Skin epidermis (tissue), 12 donors: ENCODE results near the gene KIF3C.
"Not testable (repeated sequence)": the region's sequence is repeated elsewhere in the genome, so short reads cannot be mapped to it uniquely, and the experiment has no call there.

ENCODE experiments used
- H3K27ac ChIP-seq, 21 experiments: fragments of 200-600 bp; sonication (generic) in 11 of 21; one replicate each; pipeline ENCODE4 v1.5.0; 2020; ENCODE audit warnings: mild to moderate bottlenecking in 3 of 21, inconsistent platforms in 2 of 21, moderate library complexity in 2 of 21
- H3K4me3 ChIP-seq, 7 experiments: fragments of 200-600 bp; sonication (generic) in 2 of 7; one replicate each; pipeline ENCODE4 v1.5.0; 2020; ENCODE audit warnings: inconsistent platforms in 2 of 7, mild to moderate bottlenecking in 2 of 7, moderate library complexity in 1 of 7

The KIF3C gene

DNA sequence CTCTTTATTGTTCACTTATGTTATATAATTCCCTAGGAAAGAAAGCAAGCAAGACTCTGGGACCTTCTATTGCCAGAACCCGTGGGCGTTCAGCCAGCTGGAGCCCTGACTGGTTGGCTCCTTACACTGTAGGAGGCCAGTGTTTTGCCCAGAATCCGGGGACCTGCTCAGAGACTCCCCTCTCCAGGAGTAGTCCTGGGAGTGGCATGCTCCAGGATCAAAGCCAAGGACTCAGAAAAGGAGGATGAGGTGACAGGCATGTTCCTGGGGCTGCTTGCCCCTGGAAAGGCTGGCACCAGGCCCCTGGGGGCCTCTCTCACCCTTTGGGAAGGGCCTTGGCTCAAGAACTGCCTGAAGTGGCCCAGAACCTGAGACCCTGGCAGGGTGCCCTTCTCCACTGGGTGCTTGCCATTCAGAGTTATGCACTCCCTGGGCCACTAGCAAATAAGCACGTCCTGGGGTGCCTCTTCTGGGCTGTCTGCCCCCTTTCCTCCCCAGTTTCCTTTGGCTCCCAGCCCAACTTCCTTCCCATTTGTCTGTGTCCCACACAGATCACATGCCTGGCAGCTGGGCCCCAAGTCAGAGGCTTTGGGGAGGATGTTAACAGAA lies 19.6 kb upstream of the KIF3C start:
- H3K27ac ChIP-seq: peak overlapping the region; percentile 13 to 85 (median 76)
- no peak overlapping the region for H3K4me3 ChIP-seq

DNA sequence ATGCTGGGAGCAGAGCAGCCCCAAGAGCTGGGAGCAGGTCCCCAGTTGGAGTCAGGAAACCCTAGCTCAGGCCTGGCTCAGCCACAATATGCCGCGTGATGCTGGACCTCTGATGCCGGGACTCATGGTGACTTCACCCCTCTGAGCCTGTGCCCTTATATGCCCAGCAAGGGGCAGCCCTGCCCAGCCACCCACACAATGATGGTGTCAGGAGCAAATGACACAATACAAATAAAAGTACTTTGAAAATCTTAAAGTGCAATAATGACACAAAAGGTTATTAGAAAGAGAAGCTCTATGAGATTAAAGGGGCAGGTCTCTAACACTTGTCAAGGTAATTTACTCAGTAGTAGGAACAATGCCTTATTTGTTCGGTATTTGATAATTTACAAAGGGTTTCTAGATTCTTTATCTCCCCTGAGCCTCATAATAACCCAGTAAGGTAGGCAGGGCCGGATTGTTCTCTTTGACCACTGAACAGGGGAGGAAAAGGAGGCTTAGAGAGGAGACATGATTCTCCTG lies 18.3 kb upstream of the KIF3C start:
- H3K27ac ChIP-seq: peak overlapping the region in 15 of 21 experiments; percentile 15 to 85 (median 78)
- H3K4me3 ChIP-seq: no peak overlapping the region

DNA sequence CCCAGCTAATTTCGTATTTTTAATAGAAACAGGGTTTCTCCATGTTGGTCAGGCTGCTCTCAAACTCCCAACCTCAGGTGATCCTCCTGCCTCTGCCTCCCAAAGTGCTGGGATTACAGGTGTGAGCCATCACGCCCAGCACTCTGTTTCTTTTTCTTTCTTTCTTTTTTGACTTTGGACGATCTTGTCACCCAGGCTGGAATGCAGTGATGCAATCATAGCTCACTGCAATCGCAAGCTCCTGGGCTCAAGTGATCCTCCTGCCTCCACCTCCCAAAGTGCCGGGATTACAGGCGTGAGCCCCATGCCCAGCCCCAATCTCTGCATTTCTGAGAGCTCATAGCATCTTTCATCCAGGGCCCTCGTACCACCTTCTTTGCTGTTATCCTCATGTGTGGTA lies 17.1 kb upstream of the KIF3C start:
- peak overlapping the region in 2 of 21 experiments; percentile 1 to 15 for H3K27ac ChIP-seq
- not testable (repeated sequence) for H3K4me3 ChIP-seq

DNA sequence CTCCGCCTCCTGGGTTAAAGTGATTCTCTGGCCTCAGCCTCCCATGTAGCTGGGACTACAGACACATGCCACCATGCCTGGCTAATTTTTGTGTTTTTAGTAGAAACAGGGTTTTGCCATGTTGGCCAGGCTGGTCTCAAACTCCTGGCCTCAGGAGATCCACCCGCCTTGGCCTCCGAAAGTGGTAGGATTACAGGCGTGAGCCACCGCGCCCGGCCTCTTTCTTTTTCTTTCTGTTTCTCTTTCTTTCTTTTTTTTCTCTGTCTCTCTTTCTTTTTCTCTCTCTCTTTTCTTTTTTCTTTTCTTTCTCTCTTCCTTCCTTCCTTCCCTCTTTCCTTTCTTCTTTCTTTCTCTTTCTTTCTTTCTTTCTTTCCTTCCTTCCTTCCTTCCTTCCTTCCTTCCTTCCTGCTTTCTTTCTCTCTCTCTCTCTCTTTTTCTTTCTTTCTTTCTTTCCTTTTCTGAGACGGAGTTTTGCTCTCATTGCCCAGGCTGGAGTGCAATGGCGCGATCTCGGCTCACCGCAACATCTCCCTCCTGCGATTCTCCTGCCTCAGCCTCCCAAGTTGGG lies 16.6 kb upstream of the KIF3C start:
- peak overlapping the region in 1 of 21 experiments; percentile 15 for H3K27ac ChIP-seq
- H3K4me3 ChIP-seq: not testable (repeated sequence)

DNA sequence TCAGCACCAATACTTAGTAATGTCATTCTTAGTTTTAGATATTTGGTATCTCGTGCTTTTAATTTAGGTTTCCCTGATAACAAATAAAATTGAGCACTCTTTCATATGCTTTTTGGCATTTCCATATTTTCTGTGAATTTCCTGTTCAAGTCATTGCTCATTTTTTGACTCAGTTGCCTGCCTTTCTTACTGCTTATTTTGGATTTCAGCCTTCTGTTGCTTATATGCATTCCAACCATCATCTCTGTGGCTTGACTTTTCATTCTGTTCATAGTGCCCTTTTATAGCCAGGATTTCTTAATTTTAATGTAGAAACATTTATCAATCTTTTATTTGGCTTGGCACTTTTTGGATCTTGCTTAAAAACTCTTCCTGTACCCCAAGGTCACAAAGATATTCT lies 14.5 kb upstream of the KIF3C start:
- H3K27ac ChIP-seq: no peak overlapping the region
- no peak overlapping the region for H3K4me3 ChIP-seq

DNA sequence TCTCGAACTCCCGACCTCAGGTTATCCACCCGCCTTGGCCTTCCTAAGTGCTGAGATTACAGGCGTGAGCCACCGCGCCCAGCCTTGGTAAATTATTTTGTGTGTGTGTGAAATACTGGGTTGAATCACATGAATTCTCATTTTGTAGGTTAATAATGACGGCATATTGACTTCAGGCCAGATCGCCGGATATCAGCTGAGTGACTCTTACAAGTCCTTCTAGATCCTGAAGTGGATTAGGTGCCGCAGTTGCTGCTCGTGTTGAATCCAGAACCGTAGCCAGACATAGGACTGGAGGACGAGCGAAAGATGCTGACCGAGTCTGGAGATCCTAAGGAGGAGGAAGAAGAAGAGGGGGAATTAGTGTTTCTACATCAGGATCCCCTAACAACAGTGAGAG lies 12.2 kb upstream of the KIF3C start:
- no peak overlapping the region for H3K4me3 ChIP-seq
- no peak overlapping the region for H3K27ac ChIP-seq

DNA sequence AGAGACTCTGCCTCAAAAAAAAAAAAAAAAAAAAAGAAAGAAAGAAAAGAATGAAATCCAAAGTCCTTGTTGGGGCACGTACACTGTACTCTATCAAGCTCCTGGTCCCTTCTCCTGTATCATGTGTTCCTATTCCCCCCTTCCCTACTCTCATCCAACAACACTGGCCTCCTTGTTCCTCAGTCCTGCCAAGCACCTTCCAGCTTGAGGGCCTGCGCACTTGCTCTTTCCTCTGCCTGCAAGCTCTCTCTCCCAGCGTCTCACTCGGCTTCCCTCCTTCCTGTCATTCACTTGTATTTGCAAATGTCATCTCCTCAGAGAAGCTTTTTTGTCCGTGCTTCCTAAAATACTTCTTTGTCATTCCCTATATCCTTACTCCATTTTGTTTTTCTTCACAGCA lies 10.8 kb upstream of the KIF3C start:
- Histone ChIP-seq H3K4me3 (no peak overlapping the region), H3K27ac (no peak overlapping the region)

DNA sequence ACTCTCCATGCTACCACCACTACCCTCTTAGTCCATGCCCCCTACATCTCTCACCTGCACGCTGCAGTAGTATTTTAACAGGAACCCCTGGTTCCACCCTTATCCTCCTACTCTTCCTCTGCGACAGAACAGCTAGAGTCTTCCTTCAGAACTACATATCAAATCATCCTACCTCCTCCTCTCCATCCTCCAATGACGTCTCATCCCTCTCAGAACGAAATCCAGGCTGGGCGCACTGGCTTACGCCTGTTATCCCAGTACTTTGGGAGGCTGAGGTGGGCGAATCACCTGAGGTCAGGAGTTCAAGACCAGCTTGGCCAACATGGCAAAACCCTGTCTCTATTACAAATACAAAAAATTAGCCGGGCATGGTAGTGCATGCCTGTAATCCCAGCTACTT lies 10.3 kb upstream of the KIF3C start:
- peak overlapping the region in 4 of 21 experiments; percentile 12 to 70 (median 33) for H3K27ac ChIP-seq

DNA sequence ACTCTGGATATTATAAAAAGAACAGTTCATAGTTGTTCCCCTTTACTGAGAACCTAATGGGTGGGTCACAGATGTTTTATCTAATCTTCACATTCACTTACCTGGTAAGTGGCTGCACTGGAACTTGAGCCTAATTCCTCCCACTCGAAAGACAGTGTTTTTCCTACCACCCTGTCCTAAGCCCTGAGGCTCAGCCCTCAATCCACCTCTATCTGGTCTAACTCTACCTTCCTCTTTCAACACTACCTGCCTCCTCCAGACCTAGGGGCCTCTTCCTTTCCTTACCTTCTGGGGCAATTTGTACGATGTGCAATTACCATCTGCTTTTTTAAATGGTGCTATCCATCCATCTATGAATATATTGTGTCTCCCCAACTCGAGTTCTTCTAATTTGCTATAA lies 9.7 kb upstream of the KIF3C start:
- Histone ChIP-seq H3K4me3 (no peak overlapping the region), H3K27ac (peak overlapping the region in 13 of 21 experiments; percentile 4 to 70 (median 28))

More for the DNA sequence above, 10.3 kb upstream of the KIF3C start:
- no peak overlapping the region for H3K4me3 ChIP-seq

DNA sequence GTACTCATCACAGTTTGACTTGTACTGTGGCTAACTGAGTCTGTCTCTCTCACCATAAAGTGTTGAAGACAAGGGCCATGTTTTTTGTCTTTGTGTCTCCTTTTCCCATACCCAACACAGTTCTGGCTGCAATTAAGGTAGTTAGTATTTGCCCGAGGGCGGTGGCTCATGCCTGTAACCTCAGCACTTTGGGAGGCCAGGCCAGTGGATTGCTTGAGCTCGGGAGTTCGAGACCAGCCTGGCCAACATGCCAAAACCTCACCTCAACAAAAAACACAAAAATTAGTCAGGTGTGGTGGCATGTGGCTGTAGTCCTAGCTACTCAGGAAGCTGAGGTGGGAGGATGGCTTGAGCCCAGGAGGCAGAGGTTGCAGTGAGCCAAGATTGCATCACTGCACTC lies 6.9 kb upstream of the KIF3C start:
- no peak overlapping the region for H3K27ac ChIP-seq
- no peak overlapping the region for H3K4me3 ChIP-seq

DNA sequence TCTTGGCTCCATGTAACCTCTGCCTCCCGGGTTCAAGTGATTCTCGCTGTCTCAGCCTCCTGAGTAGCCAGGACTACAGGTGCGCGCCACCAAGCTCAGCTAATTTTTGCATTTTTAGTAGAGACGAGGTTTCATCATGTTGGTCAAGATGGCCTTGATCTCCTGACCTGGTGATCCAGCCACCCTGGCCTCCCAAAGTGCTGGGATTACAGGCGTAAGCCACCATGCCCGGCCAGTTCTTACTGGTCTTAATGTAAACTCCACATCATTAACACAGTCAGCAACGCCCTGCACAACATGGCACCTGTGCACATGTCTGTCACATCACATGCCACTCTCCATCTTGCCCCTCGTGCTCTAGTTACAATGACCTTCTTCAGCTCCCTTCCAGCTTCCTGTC lies 5.8 kb upstream of the KIF3C start:
- Histone ChIP-seq H3K4me3 (no peak overlapping the region), H3K27ac (no peak overlapping the region)

DNA sequence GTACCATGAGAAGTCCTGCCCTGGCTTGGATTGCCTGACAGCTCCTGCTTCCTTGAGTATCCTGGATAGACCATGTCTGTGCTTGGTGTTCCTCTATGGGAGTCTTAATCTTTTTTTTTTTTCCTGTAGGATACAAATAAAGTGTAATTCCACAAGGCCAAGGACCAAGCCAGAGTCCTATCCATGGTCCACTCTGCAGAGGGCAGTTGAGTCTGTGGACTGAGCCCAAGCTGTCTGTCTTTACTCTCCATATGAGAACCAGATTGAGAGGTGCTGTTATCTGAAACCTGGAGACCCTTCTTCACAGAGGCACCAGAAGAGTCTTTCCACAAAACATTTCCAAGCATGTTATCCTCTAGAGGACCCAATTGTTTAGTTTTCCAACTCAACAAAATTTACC lies 1.4 kb upstream of the KIF3C start:
- H3K27ac ChIP-seq: no peak overlapping the region
- no peak overlapping the region for H3K4me3 ChIP-seq

DNA sequence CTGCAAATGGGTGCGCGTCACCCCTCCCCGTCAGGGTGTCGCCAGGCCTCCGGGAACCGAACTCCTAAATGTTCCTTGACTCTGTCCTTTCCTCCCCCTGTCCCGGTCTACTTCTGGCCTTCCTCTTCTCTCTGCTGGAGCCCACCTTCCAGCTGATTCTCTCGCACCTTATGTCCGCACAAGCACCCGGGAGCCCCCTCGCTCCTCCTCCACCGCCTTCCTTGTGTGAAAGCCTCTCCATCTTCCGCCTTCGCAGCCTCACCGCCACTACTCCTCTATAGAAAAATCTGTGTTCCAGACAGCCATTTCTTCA lies 627 bp upstream of the KIF3C start:
- Histone ChIP-seq H3K4me3 (peak overlapping the region; percentile 66 to 83 (median 74)), H3K27ac (peak overlapping the region in 9 of 21 experiments; percentile 44 to 85 (median 65))

DNA sequence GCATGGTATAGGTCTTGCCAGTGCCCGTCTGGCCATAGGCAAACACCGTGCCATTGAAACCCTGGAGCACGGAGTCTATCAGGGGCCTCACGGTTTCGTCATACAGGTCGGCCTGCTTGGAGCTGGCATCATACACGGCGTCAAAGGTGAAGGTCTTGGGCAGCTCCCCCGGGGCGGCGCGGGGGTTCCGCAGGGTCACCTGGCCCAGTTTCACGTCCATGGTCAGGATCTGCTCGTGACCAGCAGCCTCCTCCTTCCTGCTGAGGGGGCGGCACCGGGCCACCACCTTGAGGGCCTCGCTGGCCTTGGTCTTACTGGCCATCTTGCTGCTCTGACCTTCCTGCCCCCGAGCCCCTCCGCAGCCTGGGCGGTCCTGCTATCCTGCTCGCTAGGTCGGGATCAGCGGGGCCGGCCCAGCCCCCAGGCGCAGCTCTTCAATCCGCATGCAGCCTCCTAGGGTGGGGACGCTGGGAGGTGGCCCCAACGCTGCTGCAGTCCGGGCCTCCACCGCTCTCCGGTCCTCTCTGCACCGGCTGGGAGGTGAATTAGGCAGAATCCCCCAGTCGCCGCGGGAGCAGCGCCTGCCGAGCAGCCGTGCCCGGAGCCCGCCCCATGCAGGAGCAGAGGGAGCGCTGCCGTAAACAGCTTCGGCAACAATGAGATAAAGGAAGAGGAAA lies 563 bp downstream of the KIF3C start:
- H3K27ac ChIP-seq: peak overlapping the region in 19 of 21 experiments; percentile 25 to 85 (median 64)
- H3K4me3 ChIP-seq: peak overlapping the region; percentile 66 to 83 (median 74)

DNA sequence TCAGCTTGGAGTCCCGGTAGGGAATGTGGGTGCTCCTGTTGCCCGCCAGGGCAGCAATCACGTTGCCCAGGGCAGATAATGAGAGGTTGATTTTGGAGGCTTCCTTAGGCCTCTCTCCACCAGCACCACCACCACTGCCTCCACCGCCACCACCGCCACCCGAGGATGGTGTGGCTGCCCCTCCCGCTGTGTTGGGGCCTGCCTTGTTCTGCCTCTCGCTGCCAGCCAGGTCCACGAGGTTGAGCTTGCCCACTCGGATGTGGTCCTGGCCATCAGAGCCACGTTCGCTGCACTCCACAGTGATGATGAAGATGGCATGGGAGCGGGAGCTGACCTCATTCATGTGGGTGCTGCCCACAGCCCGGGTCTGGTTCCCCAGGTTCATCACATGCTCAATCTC lies 1.3 kb downstream of the KIF3C start:
- H3K4me3 ChIP-seq: peak overlapping the region in 1 of 7 experiments; percentile 81
- no peak overlapping the region for H3K27ac ChIP-seq

DNA sequence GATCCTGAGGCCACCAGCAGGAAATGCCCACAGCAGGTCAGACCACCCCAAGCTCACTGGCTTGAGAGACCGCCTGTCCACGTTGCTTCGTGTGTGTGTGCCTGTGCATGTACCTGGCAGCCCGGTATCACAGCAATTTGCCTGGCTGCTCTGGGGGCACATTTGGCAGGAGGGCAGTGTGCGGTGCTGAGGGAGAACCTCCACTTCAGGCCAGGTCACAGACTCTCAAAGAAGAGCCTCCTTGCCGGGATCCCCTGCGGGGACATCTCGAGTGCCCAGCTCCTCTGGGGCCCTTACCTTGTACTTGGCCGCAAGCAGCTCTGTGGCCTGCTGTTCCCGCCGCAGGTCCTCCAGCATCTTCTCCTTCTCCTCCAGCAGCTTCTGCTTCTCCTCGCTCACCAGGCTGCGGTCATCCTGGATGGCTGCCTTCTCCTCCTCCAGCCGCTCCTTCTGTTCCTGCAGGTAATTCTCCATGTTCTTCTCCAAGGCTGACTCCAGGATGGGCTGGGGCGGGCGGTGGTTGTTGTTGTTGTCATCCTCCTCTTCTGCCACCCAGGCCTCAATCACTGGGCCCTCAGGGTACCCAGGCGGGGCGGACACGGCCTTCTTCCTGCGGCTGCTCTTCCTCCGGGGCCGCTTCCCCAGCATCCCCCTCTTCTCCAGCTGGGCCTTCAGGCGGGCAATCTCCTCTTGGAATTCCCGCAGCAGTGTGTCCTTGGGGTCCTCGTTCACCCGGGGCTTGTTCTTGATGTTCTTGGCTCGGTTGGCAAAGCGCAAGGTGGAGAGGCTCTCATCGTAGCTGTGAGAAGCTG lies 2.0 kb downstream of the KIF3C start:
- H3K4me3 ChIP-seq: peak overlapping the region in 1 of 7 experiments; percentile 6
- no peak overlapping the region for H3K27ac ChIP-seq

DNA sequence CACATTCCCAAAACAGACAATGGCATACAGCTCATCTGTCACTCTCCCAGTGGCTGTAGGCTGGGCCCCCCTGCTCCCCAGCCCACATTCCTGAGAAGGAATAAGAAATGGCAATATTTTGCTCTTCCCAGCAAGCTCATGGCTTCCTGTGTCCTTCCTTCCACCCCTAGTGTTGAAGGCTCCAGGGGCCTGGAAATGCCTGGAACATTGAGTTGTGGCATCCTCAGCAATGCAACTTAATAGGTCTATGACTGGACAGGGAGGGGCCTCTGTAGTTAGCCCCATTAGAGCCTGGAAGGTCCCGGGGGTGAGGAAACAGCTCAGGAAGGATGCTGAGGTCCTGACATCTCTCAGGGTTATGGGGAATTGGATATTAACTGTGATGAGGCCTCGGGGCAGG lies 3.3 kb downstream of the KIF3C start:
- no peak overlapping the region for H3K4me3 ChIP-seq
- H3K27ac ChIP-seq: no peak overlapping the region

DNA sequence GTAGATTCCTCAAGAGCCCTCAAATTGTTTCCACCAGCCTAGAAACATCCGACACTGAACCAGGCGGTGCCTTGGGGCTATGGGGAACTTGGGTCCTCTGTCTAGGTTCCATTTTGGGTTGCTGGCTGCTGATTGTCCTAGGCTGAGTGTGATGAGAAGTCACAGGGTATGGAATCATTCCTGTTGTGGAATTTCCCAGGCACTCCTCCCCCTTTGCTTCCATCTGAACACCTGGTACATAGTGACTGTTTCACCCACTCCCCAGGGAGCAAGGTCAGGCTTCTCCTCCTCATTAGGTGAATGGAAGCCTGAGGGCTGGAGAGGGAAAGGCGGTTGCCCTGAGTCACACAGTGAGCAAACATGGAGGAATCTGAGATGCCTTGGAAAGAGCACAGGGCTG lies 4.5 kb downstream of the KIF3C start:
- Histone ChIP-seq H3K4me3 (no peak overlapping the region), H3K27ac (peak overlapping the region in 2 of 21 experiments; percentile 5 to 7)

DNA sequence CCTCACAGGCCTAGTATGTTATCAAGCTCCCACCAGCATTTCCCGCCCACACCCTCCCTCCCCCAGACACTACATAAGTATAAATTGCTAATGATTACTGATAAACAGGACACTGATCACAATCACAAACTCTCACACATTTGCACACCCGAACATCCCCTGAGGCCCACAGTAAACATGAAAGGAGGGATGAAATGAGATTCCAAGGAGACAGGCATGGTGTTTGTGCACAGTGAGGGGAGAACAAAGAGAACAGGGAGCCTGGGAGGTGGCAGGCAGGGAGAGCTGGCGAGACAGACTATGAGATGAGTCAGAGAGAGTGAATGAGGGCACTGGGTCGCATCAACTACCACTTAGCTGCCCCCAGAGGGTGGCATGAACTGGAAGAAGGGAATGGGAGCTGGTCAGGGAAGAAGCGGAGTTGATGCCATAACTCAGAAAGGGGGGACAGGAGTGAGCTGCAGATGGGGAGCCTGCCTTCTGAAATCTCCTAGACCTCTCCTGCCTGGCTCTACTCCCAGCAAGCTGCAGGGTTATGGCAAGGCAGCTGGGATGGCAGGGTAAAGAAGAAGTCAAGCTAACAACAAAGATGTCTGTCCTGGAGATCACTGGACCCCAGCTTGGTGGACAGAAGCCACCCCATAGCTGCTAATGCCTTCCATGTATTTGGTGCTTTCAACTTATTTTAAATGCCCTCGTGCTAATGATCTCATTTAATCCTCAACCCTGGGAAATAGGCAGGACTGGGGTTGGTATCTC lies 5.1 kb downstream of the KIF3C start:
- H3K4me3 ChIP-seq: no peak overlapping the region
- peak overlapping the region in 2 of 21 experiments; percentile 5 to 7 for H3K27ac ChIP-seq
